ENCODE data around the gene FBXO41.

The FBXO41 gene

GRCh38 chr2:73284296-73285158, at the start of gene FBXO41:
Gene FBXO41 (minus strand): TSS chr2:73284478. CDS start chr2:73269630, 14,848 bp downstream.
- DNase-seq, result peak in 22 of 56 donors; percentile 29 to 69 (median 50)

DNA sequence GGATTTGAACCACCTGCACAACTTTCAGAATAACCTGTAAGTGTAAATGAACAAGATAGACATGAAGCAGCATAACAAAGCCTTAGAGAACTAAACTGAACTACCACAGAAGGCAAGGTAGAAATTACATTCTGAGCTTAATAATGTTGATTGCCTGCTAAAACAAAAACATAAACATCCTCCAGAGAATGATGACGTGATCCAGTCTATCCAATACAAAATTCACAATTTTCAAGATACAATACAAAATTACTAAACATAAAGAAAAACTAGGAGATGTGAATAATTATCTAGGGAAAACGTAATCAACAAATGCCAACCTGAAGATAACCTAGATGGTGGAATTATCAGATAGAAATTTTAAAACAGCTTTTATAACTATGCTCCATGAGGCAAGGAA, 49.8 kb upstream of the FBXO41 start:
- DNase-seq, result no peak

- DNase-seq, result no peak
These were observed 49.3 kb upstream of the FBXO41 start for GRCh38 chr2:73333564-73333963.

GRCh38 chr2:73324126-73324725, 39.9 kb upstream of the FBXO41 start:
- no peak for DNase-seq

DNA sequence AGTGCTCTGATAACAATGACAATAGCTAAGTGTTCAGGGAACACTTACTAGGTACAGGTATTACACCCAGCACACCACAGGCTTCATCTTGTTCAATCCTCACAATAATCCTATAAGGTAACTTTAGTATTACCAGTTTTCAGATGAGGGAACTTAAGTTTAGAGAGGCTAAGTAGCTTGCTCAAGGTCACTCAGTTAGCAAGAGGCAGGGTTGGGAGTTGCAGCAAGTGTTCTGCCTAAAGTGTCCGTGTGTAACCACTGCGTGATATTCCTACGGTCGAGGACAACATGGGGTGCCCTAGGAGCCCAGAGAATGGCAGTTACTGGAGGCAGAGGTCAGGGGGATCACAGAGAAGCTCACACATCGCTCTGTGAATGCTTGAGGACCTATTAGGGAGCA, 39.3 kb upstream of the FBXO41 start:
- DNase-seq, result no peak

DNA sequence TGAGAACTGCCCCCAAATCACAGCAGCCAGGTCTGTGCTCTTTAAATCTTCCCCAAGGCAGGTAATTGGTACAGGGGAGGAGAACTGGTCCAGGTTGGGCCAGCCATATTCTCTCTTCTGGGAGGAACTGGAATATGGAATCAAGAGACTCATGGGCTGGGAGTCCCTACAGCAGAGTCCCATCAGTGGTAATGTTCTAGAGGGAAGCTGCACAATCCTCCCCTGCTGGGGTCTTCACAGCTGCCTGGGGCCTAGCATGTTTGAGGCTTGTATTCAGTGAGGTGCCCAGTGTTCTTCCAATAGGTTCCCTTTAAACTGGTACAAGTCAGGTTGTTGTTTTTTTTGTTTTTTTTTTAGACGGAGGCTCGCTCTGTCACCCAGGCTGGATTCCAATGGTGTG, 30.2 kb upstream of the FBXO41 start:
- no peak for DNase-seq

DNA sequence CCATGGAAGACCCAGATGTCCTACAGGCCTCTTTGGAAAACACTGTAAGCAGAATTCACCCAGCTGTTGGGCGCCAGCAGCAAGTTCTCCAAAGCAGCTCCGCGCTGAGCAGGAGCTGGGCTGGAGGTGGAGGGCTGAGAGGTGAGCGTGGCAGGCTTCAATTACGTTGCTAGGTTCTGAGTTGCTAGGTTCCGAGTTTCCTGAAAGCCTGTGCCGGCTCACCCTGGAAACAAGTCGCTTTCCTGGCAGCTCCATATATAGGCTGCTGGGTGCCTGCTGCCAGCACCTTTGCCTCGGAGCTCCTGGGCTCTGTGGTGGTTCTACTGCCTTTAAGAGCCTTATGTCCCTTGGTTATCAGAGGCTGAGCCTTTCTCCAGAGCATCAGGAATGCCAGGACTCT, 23.4 kb upstream of the FBXO41 start:
- peak in 1 of 56 donors; percentile 31 for DNase-seq

- no peak for DNase-seq
These were observed 17.4 kb upstream of the FBXO41 start for GRCh38 chr2:73301636-73302035.

GRCh38 chr2:73300926-73301325, 16.6 kb upstream of the FBXO41 start:
- peak in 1 of 56 donors; percentile 14 for DNase-seq

- DNase-seq, result no peak
These were observed 13.3 kb upstream of the FBXO41 start for GRCh38 chr2:73297586-73297985.

- DNase-seq, result peak in 4 of 56 donors; percentile 18 to 40 (median 30)
These were observed 12.9 kb upstream of the FBXO41 start for GRCh38 chr2:73297151-73297559.

GRCh38 chr2:73295751-73296400, 11.6 kb upstream of the FBXO41 start:
- DNase-seq, result no peak

GRCh38 chr2:73294239-73294638, 10.0 kb upstream of the FBXO41 start:
- DNase-seq, result no peak

GRCh38 chr2:73293534-73294171, 9.4 kb upstream of the FBXO41 start, which contains the start of gene EGR4:
Gene EGR4 (minus strand): TSS chr2:73293548. CDS start chr2:73293317, 231 bp downstream.
- DNase-seq, result peak in 42 of 56 donors; percentile 23 to 84 (median 62)

- no peak for DNase-seq
These were observed 8.7 kb upstream of the FBXO41 start for GRCh38 chr2:73292906-73293533.

DNA sequence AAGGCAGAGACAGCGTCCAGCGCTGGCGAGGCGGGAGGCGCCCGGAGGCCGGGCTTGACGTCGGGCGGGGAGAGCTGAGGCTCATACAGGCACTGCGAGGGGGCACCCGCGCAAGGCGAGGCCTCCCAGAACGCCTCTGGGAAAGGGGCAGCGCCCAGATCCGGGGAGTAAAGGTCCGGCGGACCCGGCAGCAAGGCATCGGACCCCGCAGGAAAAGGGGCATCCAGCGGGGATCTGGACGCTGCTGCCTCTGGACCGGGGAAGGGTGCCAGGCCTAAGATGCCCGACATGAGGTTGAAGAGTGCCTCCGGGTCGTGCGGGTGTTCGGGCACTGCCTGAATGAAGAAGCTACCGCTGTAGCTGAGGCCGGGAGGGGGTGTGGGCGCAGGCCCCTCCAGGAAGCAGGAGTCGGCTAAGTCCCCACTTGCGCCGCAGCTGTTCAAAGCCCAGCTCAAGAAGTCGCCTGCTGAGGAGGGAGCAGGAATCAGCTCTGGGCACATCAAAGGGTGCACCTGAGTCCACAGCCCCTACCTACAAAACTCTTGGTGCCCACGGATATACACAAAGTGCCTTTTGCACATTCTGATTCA, 8.1 kb upstream of the FBXO41 start:
- DNase-seq, result no peak

DNA sequence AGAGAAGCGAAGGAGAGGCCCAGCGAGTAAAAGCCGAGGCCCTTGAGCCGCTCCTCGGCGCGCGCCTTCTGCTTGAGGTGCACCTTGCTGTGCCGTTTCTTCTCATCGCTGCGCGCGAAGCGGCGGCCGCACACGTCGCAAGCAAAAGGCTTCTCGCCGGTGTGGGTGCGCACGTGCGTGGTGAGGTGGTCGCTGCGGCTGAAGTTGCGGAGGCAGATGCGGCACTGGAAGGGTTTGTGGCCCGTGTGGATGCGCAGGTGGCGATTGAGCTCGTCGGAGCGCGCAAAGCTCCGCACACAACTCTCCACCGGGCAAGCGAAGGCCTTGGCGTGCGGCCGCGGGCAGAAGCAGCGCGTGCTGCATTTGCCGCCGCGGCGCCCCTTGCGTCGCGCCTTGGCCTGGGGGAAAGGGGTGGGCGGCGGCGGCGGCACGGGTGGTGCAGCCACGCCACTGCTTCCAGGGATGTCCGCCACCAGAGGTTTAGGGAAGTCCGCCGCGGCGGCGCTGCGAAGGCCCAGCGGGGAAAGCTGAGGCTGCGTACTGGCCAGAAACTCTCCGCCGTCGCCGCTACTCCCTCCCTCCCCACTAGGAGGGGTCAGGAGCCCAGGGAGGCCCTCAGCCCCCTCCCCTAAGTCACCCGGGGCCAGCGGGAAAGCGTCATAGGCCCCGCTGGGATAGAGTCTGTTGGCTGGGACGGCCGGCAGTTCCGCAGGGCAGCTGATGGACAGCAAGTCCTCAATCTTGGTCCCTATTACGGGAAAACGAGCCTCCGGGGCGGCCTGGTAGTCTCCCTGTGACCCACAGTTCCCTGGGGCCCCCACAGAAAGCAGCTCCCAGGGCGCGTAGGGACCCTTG, 7.4 kb upstream of the FBXO41 start:
- DNase-seq, result no peak

GRCh38 chr2:73291093-73291460, 6.8 kb upstream of the FBXO41 start:
- peak in 1 of 56 donors; percentile 28 for DNase-seq

DNA sequence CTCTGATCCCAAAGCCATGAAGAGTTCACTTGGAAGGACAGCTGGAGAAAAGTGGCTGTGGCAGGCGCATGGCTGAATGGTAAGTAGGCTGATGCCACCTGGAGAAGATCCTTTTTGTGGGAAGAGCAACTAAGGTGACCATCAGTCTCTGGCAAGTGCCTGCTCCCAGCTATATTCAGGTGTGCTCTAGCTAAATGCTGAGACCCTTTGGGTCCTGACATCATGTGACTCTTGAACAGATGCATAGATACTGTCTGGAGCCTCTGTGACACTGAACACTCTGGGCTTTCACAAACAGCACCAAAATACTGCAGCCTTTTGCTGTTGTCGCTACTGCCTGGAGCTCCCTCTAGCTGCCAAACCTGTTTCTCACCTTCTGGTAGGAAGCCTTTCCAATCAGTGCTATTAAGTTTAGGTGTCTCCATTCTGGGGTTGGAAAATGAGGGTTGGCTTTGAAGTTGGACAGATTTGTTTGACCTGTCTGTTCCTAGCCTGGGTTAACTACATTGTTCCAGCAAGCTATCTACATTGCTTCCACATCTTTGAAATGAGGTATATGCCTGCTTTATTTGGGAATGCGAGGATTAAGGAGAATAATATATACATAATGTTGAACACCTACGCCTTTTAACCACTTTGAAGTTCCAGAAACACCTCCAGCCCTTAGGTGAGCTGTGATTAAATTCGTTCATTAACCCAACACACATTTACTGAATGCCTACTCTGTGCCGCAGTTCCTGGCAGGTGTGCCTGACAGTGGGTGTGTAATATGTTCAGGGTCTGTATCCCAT, 6.0 kb upstream of the FBXO41 start:
- peak in 6 of 56 donors; percentile 29 to 43 (median 36) for DNase-seq

Measured in amygdala (tissue), 56 donors.